ENCODE results near the gene KCNIP3. TPM values are rescaled to one million over a fixed set of nuclear protein-coding genes. Genes with fewer than 3 reads are reported as not detected.

KCNIP3 gene
- total RNA-seq, 1 donor from 2014 or later: 0.64 TPM

DNA sequence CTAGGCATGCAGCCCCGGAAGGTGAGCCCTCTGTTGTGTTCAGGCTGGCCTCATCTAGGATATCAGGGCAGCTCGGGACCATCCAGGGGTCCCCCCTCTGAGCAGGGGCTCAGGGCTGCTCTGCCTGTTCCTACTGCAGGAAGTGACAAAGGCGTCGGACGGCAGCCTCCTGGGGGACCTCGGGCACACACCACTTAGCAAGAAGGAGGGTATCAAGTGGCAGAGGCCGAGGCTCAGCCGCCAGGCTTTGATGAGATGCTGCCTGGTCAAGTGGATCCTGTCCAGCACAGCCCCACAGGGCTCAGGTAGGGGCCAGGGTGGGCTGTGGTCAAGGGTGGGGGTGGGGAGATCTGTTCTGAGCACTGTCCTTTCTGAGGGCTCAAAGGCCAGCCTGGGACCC is 13.1 kb downstream of the KCNIP3 start:
- Mint-ChIP-seq H3K27ac (no peak overlapping the region), H3K4me3 (no peak overlapping the region), H3K27me3 (ENCODE audit: insufficient read depth, low read depth) (peaks cover 5% of the 10 kb centered on the region), H3K9me3 (peaks cover 5% of the 10 kb centered on the region), H3K36me3 (no peaks in the 10 kb centered on the region), H3K4me1 (peaks cover 23% of the 10 kb centered on the region)
- Histone ChIP-seq H3F3A (ENCODE audit: low read depth) (no peaks in the 10 kb centered on the region), H2AFZ (replicated peaks) (no peak overlapping the region), H3K27me3 (no peaks in the 10 kb centered on the region), H3K27ac (no peak overlapping the region), H3K79me2 (ENCODE audit: low read depth) (no peaks in the 10 kb centered on the region), H3K9me3 (ENCODE audit: low read depth) (no peaks in the 10 kb centered on the region), H3K9ac (no peak overlapping the region), H4K20me1 (ENCODE audit: low read depth) (no peaks in the 10 kb centered on the region), H3K4me2 (no peak overlapping the region), H3K4me3 (no peak overlapping the region), H3K4me1 (no peaks in the 10 kb centered on the region), H3K36me3 (no peaks in the 10 kb centered on the region)
- no peak for DNase-seq (ENCODE audit: low spot score)
- TF ChIP-seq, protein P1, sequence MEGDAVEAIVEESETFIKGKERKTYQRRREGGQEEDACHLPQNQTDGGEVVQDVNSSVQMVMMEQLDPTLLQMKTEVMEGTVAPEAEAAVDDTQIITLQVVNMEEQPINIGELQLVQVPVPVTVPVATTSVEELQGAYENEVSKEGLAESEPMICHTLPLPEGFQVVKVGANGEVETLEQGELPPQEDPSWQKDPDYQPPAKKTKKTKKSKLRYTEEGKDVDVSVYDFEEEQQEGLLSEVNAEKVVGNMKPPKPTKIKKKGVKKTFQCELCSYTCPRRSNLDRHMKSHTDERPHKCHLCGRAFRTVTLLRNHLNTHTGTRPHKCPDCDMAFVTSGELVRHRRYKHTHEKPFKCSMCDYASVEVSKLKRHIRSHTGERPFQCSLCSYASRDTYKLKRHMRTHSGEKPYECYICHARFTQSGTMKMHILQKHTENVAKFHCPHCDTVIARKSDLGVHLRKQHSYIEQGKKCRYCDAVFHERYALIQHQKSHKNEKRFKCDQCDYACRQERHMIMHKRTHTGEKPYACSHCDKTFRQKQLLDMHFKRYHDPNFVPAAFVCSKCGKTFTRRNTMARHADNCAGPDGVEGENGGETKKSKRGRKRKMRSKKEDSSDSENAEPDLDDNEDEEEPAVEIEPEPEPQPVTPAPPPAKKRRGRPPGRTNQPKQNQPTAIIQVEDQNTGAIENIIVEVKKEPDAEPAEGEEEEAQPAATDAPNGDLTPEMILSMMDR (IDR thresholded peaks at IDR 0.05): no peak
- TF ChIP-seq EZH2 (IDR thresholded peaks at IDR 0.05): no peak
- TF ChIP-seq EZH2phosphoT487 (IDR thresholded peaks at IDR 0.05): no peak

DNA sequence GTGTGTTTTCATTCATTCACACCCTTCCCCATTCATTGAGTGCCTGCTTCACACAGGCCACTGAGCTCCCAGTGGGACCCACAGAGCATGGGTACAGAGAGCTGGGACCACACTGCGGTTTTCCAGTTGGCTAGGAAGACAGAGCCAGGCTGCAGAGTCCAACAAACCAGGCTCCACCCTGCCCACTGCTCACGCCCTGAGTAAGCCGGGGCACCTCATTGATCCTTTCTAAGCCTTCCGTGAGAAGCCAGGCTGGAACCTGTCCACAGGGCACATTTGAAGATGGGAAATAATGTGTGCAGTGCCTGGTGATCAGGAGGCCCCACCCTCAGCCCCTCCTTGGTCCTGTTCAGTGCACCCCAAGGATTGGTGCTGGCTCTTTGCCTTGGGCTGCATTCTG is 13.5 kb downstream of the KCNIP3 start:
- H3K4me3 Mint-ChIP-seq: no peak overlapping the region
- H3K9me3 ChIP-seq (ENCODE audit: low read depth): no peaks in the 10 kb centered on the region

DNA sequence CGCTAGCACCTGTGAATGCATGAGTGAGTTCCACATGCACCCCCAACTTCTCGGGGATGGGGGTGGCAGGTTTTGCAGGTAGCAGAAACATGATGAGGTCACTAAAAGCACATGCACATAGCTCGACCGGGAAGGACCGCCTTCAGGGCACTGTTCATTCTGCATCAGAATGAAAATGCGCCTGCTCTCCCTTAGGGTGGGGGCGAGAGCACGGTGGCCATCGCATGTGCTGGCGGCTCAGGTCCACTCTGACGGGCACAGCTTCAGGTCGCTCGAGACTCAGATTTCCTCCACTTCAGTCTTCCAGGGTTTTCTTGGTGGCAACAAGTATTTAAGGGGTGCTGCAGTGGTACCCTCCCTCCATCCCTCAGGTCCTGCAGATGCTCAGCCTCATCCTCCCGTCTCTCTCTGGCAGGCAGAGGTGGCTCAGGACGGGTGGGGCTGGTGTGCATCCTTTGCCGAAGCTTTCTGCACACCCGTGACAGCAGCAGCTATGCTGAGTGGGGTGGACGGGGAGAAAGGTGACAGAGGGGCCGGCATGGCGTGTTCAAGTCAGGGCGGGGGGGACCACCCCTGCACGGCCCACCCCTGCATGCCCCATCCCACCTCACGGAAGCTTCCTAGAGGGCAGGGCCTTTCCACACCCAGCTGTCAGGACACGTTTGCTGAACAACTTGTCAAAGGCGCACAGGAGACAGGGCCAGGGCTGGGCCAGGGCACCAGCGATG is 14.8 kb downstream of the KCNIP3 start:
- no peaks in the 10 kb centered on the region for H3K9me3 ChIP-seq (ENCODE audit: low read depth)
- H3K9ac ChIP-seq: no peak overlapping the region
- H3F3A ChIP-seq (ENCODE audit: low read depth): no peaks in the 10 kb centered on the region
- H3K79me2 ChIP-seq (ENCODE audit: low read depth): no peaks in the 10 kb centered on the region
- no peaks in the 10 kb centered on the region for H3K36me3 ChIP-seq
- H3K4me3 ChIP-seq: no peak overlapping the region
- no peak overlapping the region for H3K4me2 ChIP-seq
- no peaks in the 10 kb centered on the region for H4K20me1 ChIP-seq (ENCODE audit: low read depth)
- no peaks in the 10 kb centered on the region for H3K4me1 ChIP-seq
- H3K27me3 ChIP-seq: no peaks in the 10 kb centered on the region
- Mint-ChIP-seq H3K4me1 (peaks cover 29% of the 10 kb centered on the region), H3K36me3 (no peaks in the 10 kb centered on the region), H3K27ac (no peak overlapping the region), H3K4me3 (no peak overlapping the region), H3K27me3 (ENCODE audit: insufficient read depth, low read depth) (peaks cover 3% of the 10 kb centered on the region), H3K9me3 (peaks cover 5% of the 10 kb centered on the region)
- no peak overlapping the region for H3K27ac ChIP-seq
- no peak for TF ChIP-seq EZH2 (IDR thresholded peaks at IDR 0.05)
- TF ChIP-seq, protein P1 (IDR thresholded peaks at IDR 0.05): no peak
- no peak for TF ChIP-seq EZH2phosphoT487 (IDR thresholded peaks at IDR 0.05)
- DNase-seq (ENCODE audit: low spot score): no peak
- H2AFZ ChIP-seq (replicated peaks): no peak overlapping the region

More for the DNA sequence above, 13.5 kb downstream of the KCNIP3 start:
- Histone ChIP-seq H3K4me2 (no peak overlapping the region), H3K4me3 (no peak overlapping the region), H3K36me3 (no peaks in the 10 kb centered on the region), H3K9ac (no peak overlapping the region), H3K27ac (no peak overlapping the region), H3F3A (ENCODE audit: low read depth) (no peaks in the 10 kb centered on the region), H3K79me2 (ENCODE audit: low read depth) (no peaks in the 10 kb centered on the region), H2AFZ (replicated peaks) (no peak overlapping the region), H3K4me1 (no peaks in the 10 kb centered on the region), H4K20me1 (ENCODE audit: low read depth) (no peaks in the 10 kb centered on the region), H3K27me3 (no peaks in the 10 kb centered on the region)
- Mint-ChIP-seq H3K27ac (no peak overlapping the region), H3K27me3 (ENCODE audit: insufficient read depth, low read depth) (peaks cover 5% of the 10 kb centered on the region), H3K36me3 (no peaks in the 10 kb centered on the region), H3K4me1 (peaks cover 23% of the 10 kb centered on the region), H3K9me3 (peaks cover 5% of the 10 kb centered on the region)
- no peak for DNase-seq (ENCODE audit: low spot score)
- TF ChIP-seq, protein P1 (IDR thresholded peaks at IDR 0.05): no peak
- no peak for TF ChIP-seq EZH2phosphoT487 (IDR thresholded peaks at IDR 0.05)
- TF ChIP-seq EZH2 (IDR thresholded peaks at IDR 0.05): no peak

Data from neural progenitor cell (in vitro differentiated cells).